Ecto neural progenitor cell (in vitro differentiated cells): ENCODE results near the gene PPP2R3A.

Experiments used
- DNase-seq: peaks from one replicate; pipeline ENCODE4 v3.0.0-alpha.2; 2018; ENCODE audit warnings: low spot score

PPP2R3A gene

DNA sequence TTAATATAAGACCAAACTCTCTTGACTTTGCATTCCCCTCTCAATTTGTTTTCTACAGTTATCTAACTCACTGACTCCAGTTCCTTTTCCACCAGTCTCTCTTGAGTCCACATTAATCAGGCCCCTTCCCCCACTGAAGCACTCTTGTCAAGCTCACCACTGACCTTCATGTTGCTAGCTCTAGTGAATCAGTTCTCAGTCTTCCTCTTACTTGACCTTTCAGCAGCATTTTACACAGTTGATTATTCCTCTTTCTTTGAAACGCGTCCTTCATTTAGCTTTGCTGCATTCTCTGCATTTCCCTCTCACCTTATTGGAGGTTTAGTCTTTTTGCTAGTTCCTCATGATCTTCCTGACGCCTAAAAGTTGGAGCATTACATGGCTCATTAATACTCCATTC is 8.3 kb downstream of the PPP2R3A start:
- no peak for DNase-seq

DNA sequence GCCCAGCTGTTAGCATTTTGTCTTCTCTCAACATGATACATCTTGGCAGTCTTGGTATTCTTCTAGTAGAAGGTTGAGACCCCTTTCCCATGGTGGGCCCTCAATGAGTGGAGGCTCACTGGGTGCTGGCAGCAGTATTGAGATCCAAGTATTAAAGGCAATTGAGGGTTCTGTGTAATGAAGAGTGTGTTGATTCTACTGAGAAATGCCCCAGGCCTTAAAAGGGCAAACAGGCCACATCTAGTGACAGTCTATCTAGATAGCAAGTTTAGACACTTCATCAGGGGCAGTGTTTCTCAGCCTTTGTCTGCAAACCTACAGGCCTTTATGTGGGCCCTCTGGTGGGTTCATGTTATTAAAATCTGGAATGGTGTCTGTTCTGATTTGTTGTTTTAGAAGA is 9.5 kb downstream of the PPP2R3A start:
- DNase-seq: no peak

DNA sequence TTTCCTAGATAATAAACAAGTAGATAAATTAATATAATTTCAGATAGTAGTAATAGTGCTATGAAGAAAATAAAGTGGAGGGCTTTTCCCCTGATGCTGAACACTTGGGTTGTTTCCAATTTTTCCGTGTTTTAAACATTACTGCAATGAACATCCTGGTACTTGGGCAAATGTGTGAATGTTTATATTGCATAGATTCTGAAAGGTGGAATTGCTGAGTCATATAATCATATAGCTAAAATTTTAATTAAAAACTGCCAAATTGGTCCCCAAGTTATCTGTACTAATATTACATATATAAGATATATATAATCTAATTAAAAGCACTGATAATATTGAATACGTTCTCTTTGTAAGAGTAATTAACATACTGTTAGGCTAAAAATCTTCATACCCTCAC is 10.0 kb downstream of the PPP2R3A start:
- DNase-seq: no peak

- DNase-seq: no peak
Observed at GRCh38 chr3:135980343-135980742, 14.8 kb downstream of the PPP2R3A start.

DNA sequence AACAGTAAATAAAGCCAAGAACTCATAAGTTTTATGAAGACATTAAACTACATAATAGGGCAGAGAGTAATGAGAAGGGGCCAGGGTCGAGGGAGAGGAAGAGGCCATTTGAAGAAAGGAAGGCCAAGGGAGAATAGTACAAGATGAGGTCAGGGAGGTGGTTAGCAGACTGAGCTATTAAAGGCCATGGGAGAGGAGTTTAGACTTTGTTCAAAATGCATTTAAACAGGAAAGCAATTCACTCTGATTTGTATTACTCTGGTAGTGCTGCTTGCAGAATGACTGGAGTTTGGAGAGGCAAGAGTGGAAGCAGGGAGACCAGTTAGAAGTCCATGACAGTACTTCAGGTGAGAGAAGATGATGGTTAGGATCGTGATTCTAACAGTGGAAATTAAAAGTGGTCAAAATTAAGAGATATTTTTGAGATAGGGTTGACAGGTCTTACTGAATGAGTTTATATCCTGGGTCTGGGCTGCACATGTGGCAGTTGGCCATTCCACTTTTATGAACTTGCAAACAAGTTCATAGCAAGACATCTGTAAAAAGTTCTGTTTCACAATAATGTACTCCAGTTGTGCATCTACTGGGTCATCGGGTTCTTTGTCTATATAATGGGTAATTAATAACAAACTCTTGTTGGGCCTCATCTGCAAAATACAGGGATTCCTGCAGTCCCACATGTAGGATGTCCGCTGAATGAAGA is 16.3 kb downstream of the PPP2R3A start:
- no peak for DNase-seq

DNA sequence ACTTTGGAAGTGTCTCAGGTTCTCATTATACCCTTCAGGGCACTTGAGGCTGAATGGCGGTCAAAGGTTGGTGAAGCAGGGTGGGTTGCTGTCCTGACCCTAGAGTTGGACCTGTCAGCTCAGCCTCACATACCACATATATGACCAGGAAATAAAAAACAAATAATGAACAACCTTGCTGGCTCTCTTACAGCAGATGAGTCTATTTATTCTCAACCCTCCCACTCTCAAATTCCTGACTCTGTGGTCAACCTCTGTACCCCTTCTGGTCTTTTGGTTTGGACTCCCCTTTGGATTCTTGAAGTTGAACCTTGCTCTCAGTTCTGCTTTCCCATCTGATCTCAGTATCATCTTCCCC is 16.9 kb downstream of the PPP2R3A start:
- DNase-seq: no peak

DNA sequence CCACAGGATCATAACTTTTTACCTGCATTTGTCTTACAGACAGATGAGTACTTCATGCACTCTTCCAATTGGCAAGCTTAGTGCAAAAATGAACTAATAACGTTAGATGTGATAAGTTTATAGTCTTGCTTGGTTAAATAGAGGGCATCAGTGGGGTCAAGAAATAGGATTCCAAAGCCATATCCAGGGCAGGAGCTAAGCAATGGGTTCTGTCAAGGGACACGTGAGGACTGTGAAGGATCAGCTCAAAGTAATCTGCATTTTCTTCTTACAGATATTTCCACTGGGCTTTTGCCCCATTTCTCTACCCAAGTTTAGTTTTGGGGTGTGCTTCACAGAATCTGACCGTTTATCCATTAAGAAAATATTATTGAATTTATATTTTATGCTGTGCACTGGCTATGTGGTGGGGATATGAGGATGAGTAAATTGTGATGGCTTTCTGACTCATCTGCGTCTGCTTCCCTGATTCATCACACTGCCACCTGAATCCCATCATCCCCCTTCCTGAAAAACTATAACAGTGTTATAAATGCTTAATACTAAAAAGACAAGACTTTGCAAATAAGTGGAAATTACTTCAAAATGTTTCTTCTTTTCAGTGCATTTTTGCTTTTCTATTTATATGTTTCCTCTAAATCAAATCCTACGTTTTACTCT is 17.5 kb downstream of the PPP2R3A start:
- no peak for DNase-seq

DNA sequence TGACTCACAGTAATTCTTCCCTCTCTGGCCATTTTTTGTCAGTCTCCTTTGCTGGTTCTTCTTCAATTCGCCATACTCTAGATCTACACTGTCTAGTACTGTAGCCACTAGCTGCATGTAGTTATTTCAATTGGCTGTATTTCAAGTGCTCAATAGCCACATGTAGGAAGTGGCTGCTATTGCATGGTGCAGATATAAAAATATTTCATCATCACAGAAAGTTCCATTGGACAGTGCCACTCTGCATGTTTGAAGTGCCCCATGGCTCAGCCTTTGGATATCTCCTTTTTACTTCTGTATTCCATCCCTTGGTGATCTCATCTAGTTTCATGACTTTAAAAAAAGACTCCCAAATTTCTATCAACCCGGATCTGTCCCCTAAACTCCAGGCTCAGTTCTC is 22.1 kb downstream of the PPP2R3A start:
- no peak for DNase-seq

DNA sequence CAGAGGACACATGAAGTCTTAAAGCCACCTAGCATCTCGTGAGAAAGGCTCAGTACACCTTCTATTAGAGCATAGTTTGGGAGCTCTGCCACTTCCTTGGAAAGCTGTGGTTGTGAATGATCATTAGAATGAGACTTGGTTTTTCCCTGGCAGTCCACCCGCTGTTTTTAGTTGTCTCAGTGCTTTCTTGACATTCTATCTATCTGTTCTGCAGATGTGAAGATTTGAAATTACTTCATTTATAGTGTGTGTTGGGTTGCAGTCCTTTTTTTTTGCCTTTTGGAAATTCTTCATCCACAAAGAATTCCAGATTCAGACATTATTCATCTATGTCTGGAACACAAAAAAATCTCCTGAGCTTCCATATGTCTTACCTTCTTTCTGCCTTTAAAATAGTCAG is 23.7 kb downstream of the PPP2R3A start:
- no peak for DNase-seq

- DNase-seq: no peak
Observed at GRCh38 chr3:135990903-135991302, 25.4 kb downstream of the PPP2R3A start.

- no peak for DNase-seq
Observed at GRCh38 chr3:135991621-135992020, 26.1 kb downstream of the PPP2R3A start.

GRCh38 chr3:135992072-135992471 is 26.5 kb downstream of the PPP2R3A start:
- DNase-seq: no peak

DNA sequence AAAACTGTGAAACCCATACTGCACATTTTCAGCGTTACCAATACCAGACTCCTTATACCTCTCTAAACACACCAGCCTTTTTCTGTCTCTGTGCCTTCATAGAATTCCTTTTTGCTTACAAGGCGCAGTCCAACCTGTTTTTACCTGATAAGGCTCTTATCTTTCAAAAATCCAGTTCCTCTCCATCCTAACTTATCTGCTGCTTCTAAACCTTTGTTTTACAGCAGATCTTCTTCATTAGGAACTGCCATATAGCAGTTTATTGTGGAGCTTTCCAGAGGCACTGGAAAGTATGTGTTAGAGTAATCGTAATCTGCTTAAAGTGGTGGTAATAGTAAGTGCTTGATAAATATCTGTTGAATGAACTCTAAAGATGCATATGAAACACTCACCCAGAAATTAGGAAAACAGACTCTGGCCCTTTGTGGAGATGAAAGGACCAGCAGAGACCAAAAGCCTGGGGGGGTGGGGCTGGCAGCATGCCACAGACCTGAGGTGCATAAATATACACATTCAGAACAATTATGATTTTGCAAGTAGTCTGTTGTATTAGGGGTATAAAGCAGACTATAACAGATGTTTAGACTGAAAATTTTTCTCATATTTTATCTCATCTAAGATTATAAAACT is 29.3 kb downstream of the PPP2R3A start:
- DNase-seq: no peak

DNA sequence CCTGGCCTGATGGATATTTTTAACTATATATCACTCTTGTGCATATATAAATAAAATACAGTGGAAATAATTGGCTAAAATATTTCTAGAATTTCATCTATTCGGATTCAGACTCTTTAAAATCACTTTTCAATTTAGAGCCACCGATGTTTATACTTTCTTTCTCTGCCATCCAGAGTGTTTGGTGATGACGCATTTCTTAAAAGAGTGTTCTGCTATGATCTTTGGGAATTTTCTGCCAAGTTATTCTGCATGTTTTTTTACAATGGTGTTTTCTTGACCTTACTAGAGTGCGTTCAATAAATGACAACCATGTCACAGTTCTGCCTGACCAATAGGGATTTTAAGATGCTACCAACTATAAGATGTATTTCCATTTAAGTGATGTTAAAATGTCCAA is 30.2 kb downstream of the PPP2R3A start:
- no peak for DNase-seq

DNA sequence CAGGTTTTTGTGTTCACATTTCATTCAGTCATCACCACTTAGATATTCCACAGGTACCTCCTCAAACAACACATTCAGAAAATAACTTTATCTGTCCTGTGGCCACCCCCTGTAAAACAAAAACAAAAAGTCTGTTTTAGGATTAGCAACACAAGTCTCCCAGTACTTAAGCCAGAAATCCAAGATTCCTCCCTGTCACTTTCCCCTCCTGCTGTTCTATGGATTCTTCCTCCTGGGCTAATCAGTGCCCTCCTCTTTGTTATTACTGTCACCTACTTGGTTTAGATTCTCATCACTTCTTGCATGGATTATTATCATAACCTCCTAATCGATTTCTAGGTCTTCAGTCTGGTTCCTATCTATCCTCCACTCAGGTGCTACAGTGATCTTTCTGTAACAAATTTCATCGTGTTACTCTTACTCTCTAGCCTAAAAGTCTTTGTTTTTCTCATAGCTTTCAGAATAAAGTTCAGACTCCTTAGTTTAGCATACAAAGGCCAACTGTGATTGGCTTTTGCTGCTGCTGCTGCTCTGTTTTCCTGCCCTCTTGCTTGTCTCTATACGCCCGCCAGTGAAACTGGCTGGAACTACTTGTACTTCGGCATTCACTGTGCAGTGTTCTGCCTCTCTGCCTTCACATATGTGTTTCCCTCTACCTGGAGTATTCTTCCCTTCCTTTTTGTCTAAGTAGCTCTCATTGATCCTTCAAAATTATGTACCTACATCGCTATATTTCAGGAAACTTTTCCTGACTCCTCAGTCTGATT is 32.2 kb downstream of the PPP2R3A start:
- no peak for DNase-seq

- DNase-seq: no peak
Observed at GRCh38 chr3:136008221-136008620, 42.7 kb downstream of the PPP2R3A start.

- DNase-seq: no peak
Observed at GRCh38 chr3:136008732-136009470, 43.4 kb downstream of the PPP2R3A start.

- no peak for DNase-seq
Observed at GRCh38 chr3:136018876-136019275, 53.3 kb downstream of the PPP2R3A start.

- no peak for DNase-seq
Observed at GRCh38 chr3:136021803-136022202, 56.3 kb downstream of the PPP2R3A start.

DNA sequence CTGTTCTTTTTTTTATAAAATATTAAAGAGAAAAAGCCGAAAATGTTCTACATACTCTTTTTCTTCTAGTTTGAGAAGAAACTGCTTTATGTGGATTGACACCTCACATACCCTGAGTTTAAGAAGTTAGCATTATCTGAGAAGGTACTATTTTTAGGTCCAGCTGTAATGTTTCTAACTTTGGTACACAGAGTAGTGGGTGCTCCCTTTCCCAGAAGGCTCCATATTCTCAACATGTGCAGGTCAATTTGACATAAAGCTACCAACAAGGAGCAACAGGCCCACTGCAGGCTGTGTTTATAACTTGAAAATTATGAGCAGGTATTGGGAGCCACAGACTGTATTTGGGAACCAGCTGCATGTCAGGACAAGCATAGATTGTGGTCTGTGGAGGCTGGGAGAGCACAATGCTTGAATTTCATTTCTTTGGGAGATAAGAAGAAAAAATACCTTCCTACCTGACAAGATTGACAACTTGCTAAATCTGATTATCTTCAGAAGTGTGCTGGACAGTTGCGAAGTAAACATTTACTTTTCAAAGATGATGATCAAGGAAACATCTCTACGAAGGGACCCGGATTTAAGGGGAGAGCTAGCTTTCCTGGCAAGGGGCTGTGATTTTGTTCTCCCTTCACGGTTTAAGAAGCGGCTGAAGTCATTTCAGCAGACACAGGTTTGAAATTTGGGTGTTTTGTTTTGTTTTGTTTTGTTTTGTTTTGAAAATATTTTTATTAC is 57.2 kb downstream of the PPP2R3A start:
- DNase-seq: no peak

DNA sequence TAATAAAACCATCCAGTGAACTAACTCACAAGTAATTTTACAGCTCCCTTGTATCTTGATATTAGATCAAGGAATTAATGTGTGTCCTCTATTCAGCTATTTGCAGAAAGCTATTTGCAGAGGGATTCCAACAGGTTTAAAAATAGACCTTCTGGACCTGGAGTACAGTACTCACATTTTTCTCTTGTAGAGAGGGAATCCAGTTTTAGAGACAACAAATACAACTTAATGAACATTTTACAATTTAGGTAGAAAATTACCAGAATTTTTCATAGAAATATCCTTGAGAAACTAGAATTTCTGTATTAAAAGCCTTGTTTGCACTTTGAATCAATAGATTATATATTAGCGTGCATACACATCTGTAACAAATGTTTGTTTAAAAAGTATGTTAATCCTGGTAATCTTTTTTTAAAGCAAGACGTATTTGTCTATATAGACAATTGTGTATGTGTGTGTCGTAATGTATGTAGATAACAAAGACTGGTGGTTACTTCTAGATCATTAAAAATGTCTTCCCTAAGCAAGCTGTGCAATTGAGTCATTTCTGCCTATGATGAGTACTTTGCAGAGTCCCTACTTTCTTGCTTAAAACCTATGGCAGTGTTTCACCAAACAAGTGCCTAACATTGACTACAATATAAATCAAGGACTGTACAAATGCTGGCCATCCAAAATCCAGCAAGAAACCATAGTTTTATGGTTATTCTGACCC is 57.9 kb downstream of the PPP2R3A start:
- DNase-seq: no peak
